Glutamatergic neuron (in vitro differentiated cells): Measurements from ENCODE around the gene GAS2L1. TPM values are rescaled to one million over a fixed set of nuclear protein-coding genes. Genes with fewer than 3 reads are reported as not detected.
A peak's percentile ranks its signal among the peaks of the same experiment; 100 is the strongest.
"Not testable (repeated sequence)": the region's sequence is repeated elsewhere in the genome, so short reads cannot be mapped to it uniquely, and the experiment has no call there.

Source experiments
- DNase-seq: peaks from one replicate; pipeline ENCODE4 v3.0.0; 2022
- H3K27ac Mint-ChIP-seq: one replicate; pipeline ENCODE4 v1.8.0; 2020; ENCODE audit warnings: mild to moderate bottlenecking, mixed read lengths, inconsistent platforms; ENCODE audit not compliant: unreplicated experiment
- H3K27me3 Mint-ChIP-seq: one replicate; pipeline ENCODE4 v1.8.0; 2020; ENCODE audit warnings: mild to moderate bottlenecking, moderate library complexity, mixed read lengths, inconsistent platforms; ENCODE audit not compliant: unreplicated experiment
- H3K36me3 Mint-ChIP-seq: one replicate; pipeline ENCODE4 v1.8.0; 2020; ENCODE audit warnings: mild to moderate bottlenecking, mixed read lengths, inconsistent platforms; ENCODE audit not compliant: unreplicated experiment
- H3K4me1 Mint-ChIP-seq: one replicate; pipeline ENCODE4 v1.8.0; 2020; ENCODE audit warnings: mild to moderate bottlenecking, low read depth, mixed read lengths, inconsistent platforms; ENCODE audit not compliant: unreplicated experiment
- H3K4me3 Mint-ChIP-seq: one replicate; pipeline ENCODE4 v1.8.0; 2020; ENCODE audit warnings: mild to moderate bottlenecking, mixed read lengths, inconsistent platforms; ENCODE audit not compliant: unreplicated experiment
- H3K9me3 Mint-ChIP-seq: one replicate; pipeline ENCODE4 v1.8.0; 2020; ENCODE audit warnings: mild to moderate bottlenecking, moderate library complexity, mixed read lengths, inconsistent platforms; ENCODE audit not compliant: unreplicated experiment
- CTCF ChIP-seq: fragments of 200-600 bp; sonication (generic); IDR thresholded peaks from one replicate; pipeline ENCODE4 v1.5.0; 2021; ENCODE audit not compliant: partially characterized antibody, unreplicated experiment
- total RNA-seq: library from RNA; stranded (reverse); fragmentation: NEBNext Ultra II Directional; extraction: Animal tissue kit (Norgen Biotek cat#: 25700); gene quantifications from one replicate; pipeline ENCODE4 v1.2.1, GENCODE V29; 2021; ENCODE audit not compliant: unreplicated experiment

GAS2L1 gene
- total RNA-seq, 1 donor from 2014 or later = 10.3 TPM

GRCh38 chr22:29344137-29344536 lies 37.7 kb downstream of the GAS2L1 start:
- Mint-ChIP-seq H3K36me3 (peaks cover 4% of the 10 kb centered on the region), H3K4me1 (peaks cover 36% of the 10 kb centered on the region), H3K4me3 (peak overlapping the region; percentile 20), H3K9me3 (peaks cover 4% of the 10 kb centered on the region), H3K27ac (peak overlapping the region; percentile 12), H3K27me3 (peaks cover 10% of the 10 kb centered on the region)
- no peak for DNase-seq
- no peak for TF ChIP-seq CTCF

- not testable (repeated sequence) for H3K27ac Mint-ChIP-seq, H3K9me3 Mint-ChIP-seq, H3K36me3 Mint-ChIP-seq, H3K27me3 Mint-ChIP-seq, DNase-seq, H3K4me3 Mint-ChIP-seq
- H3K4me1 Mint-ChIP-seq = peaks cover 36% of the 10 kb centered on the region
Measured at GRCh38 chr22:29344889-29345288, 38.4 kb downstream of the GAS2L1 start.

GRCh38 chr22:29345932-29346331 lies 39.5 kb downstream of the GAS2L1 start:
- Mint-ChIP-seq H3K4me3 (no peak overlapping the region), H3K27me3 (peaks cover 8% of the 10 kb centered on the region), H3K4me1 (peaks cover 36% of the 10 kb centered on the region), H3K9me3 (peaks cover 2% of the 10 kb centered on the region), H3K27ac (peak overlapping the region; percentile 92), H3K36me3 (no peaks in the 10 kb centered on the region)
- TF ChIP-seq CTCF = no peak
- DNase-seq = no peak

DNA sequence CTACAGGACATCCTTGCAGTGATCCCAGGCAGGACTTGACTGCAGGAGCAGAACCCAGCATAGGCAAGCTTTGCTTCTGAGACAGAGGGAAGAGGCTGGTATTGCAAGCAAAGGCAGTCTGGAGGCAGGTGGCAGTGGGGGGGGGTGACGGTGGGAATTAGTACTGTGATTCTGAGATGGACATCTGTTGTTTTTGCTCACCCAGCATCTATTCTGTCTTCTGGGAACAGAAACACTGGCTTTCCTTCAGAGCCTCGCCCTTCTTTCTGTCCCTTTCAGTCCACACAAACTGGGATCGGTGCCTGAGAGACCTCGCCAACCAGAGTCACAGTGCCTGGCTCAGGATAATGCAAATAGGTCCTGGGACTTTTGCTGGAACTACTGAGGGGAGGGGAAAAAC lies 40.2 kb downstream of the GAS2L1 start:
- peaks cover 2% of the 10 kb centered on the region for H3K9me3 Mint-ChIP-seq
- H3K27me3 Mint-ChIP-seq = peaks cover 10% of the 10 kb centered on the region
- H3K27ac Mint-ChIP-seq = peak overlapping the region; percentile 92
- peak; percentile 58 for DNase-seq
- H3K36me3 Mint-ChIP-seq = no peaks in the 10 kb centered on the region
- peaks cover 36% of the 10 kb centered on the region for H3K4me1 Mint-ChIP-seq
- peak overlapping the region; percentile 64 for H3K4me3 Mint-ChIP-seq
- no peak for TF ChIP-seq CTCF

- Mint-ChIP-seq H3K27ac (peak overlapping the region; percentile 92), H3K27me3 (peaks cover 8% of the 10 kb centered on the region), H3K4me3 (no peak overlapping the region), H3K4me1 (peaks cover 33% of the 10 kb centered on the region), H3K9me3 (no peaks in the 10 kb centered on the region), H3K36me3 (no peaks in the 10 kb centered on the region)
- DNase-seq = peak; percentile 2
- TF ChIP-seq CTCF = no peak
Measured at GRCh38 chr22:29348041-29348440, 41.6 kb downstream of the GAS2L1 start.

GRCh38 chr22:29348956-29349355 lies 42.5 kb downstream of the GAS2L1 start:
- Mint-ChIP-seq H3K27ac (peak overlapping the region; percentile 6), H3K4me3 (no peak overlapping the region), H3K36me3 (no peaks in the 10 kb centered on the region), H3K9me3 (no peaks in the 10 kb centered on the region), H3K4me1 (peaks cover 34% of the 10 kb centered on the region), H3K27me3 (peaks cover 6% of the 10 kb centered on the region)
- no peak for TF ChIP-seq CTCF
- no peak for DNase-seq
